Keratinocyte (primary cell): ENCODE measurements around the gene SEBOX. TPM values are rescaled to one million over a fixed set of nuclear protein-coding genes. Genes with fewer than 3 reads are reported as not detected.

Source experiments
- DNase-seq: peaks from one replicate; pipeline ENCODE4 v3.0.0-alpha.2; 2011; ENCODE audit warnings: low read depth, missing footprints, low spot score
- FAIRE-seq: peaks from 2 replicates; lab custom pipeline; 2011; peaks lifted over from hg19 to GRCh38; lab: Jason Lieb, UNC
- H2AFZ ChIP-seq: 2 replicates; pipeline ENCODE4 v1.6.0; 2012; ENCODE audit warnings: low read length, control low read depth, inconsistent platforms; ENCODE audit not compliant: control insufficient read depth
- H3K27ac ChIP-seq: 2 replicates; pipeline ENCODE4 v1.5.1; 2011; ENCODE audit warnings: low read length; ENCODE audit not compliant: control insufficient read depth, insufficient read depth
- H3K27me3 ChIP-seq: 3 replicates; pipeline ENCODE4 v1.6.0; 2011; ENCODE audit warnings: low read length; ENCODE audit not compliant: control insufficient read depth, insufficient read depth; ENCODE audit errors: extremely low read depth
- H3K36me3 ChIP-seq, 2 experiments: 2 replicates in 1 of 2; 3 replicates in 1 of 2; pipeline ENCODE4 v1.5.1; 2011; ENCODE audit warnings: low read length in 2 of 2, mild to moderate bottlenecking in 1 of 2; ENCODE audit not compliant: control insufficient read depth in 2 of 2, insufficient read depth in 2 of 2; ENCODE audit errors: extremely low read depth in 1 of 2
- H3K4me1 ChIP-seq: 3 replicates; pipeline ENCODE4 v1.5.1; 2011; ENCODE audit warnings: low read length; ENCODE audit not compliant: control insufficient read depth, insufficient read depth; ENCODE audit errors: extremely low read depth
- H3K4me2 ChIP-seq: 3 replicates; pipeline ENCODE4 v1.6.0; 2011; ENCODE audit warnings: low read depth, low read length; ENCODE audit not compliant: control insufficient read depth, insufficient read depth; ENCODE audit errors: extremely low read depth
- H3K4me3 ChIP-seq, 3 experiments: fragments of 200-600 bp in 1 of 3; sonication (generic) in 1 of 3; 2 replicates in 2 of 3; 3 replicates in 1 of 3; pipeline ENCODE4 v1.5.1; 2011 to 2016; ENCODE audit warnings: low read length in 3 of 3, mild to moderate bottlenecking in 3 of 3, control low read depth in 2 of 3, inconsistent platforms in 1 of 3, low read depth in 1 of 3, mixed read lengths in 1 of 3, mixed run types in 1 of 3, moderate library complexity in 1 of 3; ENCODE audit not compliant: control insufficient read depth in 2 of 3, insufficient read depth in 2 of 3; ENCODE audit errors: extremely low read depth in 1 of 3
- H3K79me2 ChIP-seq: 2 replicates; pipeline ENCODE4 v1.6.0; 2012; ENCODE audit warnings: low read length; ENCODE audit not compliant: control insufficient read depth, insufficient read depth
- H3K9ac ChIP-seq: 3 replicates; pipeline ENCODE4 v1.6.0; 2011; ENCODE audit warnings: low read length; ENCODE audit not compliant: control insufficient read depth, insufficient read depth; ENCODE audit errors: extremely low read depth
- H3K9me1 ChIP-seq: 3 replicates; pipeline ENCODE4 v1.6.0; 2011; ENCODE audit warnings: low read length; ENCODE audit not compliant: control insufficient read depth, insufficient read depth; ENCODE audit errors: extremely low read depth
- H3K9me3 ChIP-seq: 2 replicates; pipeline ENCODE4 v1.5.1; 2012; ENCODE audit warnings: low read depth, low read length; ENCODE audit not compliant: control insufficient read depth
- H4K20me1 ChIP-seq: 3 replicates; pipeline ENCODE4 v1.6.0; 2011; ENCODE audit warnings: low read length; ENCODE audit not compliant: control insufficient read depth, insufficient read depth; ENCODE audit errors: extremely low read depth
- EZH2 ChIP-seq: IDR thresholded peaks from one replicate; pipeline ENCODE4 v1.6.1; 2012; ENCODE audit warnings: inconsistent platforms, mild to moderate bottlenecking, low read length, moderate library complexity
- dilution Hi-C: fragments of 300-500 bp; cut with MboI; formaldehyde crosslinking; loops from one replicate; pipeline ENCODE4 v1.7.0; 2020; ENCODE audit warnings: low sequenced_read_pairs; ENCODE audit not compliant: extremely low pct_ligation_motif_present
- polyA plus RNA-seq, 5 experiments: library from polyadenylated mRNA; depleted of rRNA in 3 of 5; stranded (reverse) in 3 of 5; stranded (forward) in 1 of 5; unstranded in 1 of 5; fragments of >200 nt; gene quantifications; 1 replicate in 1 of 5; 2 replicates in 3 of 5; 3 replicates in 1 of 5; pipeline versions ENCODE4 v1.2.1 to v1.2.3, GENCODE V29; 2011 to 2012; ENCODE audit warnings: missing spikeins in 2 of 5, low read depth in 1 of 5, low replicate concordance in 1 of 5
- TF ChIP-seq, protein P1 (sequence below), 3 experiments: IDR thresholded peaks in 1 of 3; conservative IDR thresholded peaks in 1 of 3; optimal IDR thresholded peaks in 1 of 3; 2 replicates in 2 of 3; 3 replicates in 1 of 3; pipeline versions ENCODE3 to v1.5.1; 2011; ENCODE audit warnings: low read length in 3 of 3, mild to moderate bottlenecking in 3 of 3, moderate library complexity in 2 of 3, control low read depth in 1 of 3, inconsistent platforms in 1 of 3; ENCODE audit not compliant: insufficient read depth in 2 of 3; ENCODE audit errors: extremely low read depth in 1 of 3

The SEBOX gene
- polyA plus RNA-seq, 1 donor (not counting 4 experiments of a cell fraction or from before 2014, with no cell fraction given) = not detected

DNA sequence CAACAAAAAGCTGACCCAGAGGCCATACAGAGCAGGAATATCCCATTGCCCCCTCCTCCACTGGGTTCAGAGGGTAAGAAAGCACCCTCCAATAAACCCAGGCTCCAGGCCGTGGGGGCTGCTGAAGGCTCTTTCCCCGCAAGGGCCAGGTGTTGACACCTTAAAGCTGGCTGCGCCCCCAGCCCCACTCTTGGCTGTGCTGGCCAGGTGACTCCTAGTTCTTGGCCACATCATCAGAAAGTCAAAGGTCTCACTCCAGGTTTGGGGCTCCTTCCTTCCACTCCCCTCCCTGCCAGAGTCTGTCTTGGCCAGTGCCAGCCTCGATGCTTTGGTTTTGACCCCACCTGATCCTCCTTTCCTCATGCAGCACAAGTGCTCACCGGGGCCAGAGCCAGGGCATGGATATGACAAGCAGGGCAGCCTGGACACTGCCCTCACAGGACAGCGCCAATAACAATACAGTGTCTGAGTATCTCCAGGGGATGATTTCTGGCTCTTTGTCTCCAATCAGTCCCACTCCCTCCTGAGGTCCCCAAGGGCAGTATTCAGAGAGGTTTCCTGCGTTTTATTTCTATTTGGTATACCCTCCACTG is 32.8 kb upstream of the SEBOX start:
- no peak for TF ChIP-seq EZH2
- TF ChIP-seq, protein P1, sequence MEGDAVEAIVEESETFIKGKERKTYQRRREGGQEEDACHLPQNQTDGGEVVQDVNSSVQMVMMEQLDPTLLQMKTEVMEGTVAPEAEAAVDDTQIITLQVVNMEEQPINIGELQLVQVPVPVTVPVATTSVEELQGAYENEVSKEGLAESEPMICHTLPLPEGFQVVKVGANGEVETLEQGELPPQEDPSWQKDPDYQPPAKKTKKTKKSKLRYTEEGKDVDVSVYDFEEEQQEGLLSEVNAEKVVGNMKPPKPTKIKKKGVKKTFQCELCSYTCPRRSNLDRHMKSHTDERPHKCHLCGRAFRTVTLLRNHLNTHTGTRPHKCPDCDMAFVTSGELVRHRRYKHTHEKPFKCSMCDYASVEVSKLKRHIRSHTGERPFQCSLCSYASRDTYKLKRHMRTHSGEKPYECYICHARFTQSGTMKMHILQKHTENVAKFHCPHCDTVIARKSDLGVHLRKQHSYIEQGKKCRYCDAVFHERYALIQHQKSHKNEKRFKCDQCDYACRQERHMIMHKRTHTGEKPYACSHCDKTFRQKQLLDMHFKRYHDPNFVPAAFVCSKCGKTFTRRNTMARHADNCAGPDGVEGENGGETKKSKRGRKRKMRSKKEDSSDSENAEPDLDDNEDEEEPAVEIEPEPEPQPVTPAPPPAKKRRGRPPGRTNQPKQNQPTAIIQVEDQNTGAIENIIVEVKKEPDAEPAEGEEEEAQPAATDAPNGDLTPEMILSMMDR (optimal IDR thresholded peaks at IDR 0.05 in 1 of 3, IDR thresholded peaks at IDR 0.05 in 1 of 3, conservative IDR thresholded peaks at IDR 0.05 in 1 of 3; ENCODE audit: extremely low read depth in 1 of 3, insufficient read depth in 2 of 3, low read length in 3 of 3) = no peak
- Histone ChIP-seq H3K36me3 (no peaks in the 10 kb centered on the region), H3K4me2 (no peak overlapping the region), H3K4me1 (peaks cover 19% of the 10 kb centered on the region), H3K4me3 (no peak overlapping the region), H2AFZ (no peak overlapping the region), H4K20me1 (no peaks in the 10 kb centered on the region), H3K9ac (no peak overlapping the region), H3K27me3 (no peaks in the 10 kb centered on the region), H3K27ac (no peak overlapping the region), H3K9me1 (no peaks in the 10 kb centered on the region), H3K9me3 (no peaks in the 10 kb centered on the region), H3K79me2 (no peaks in the 10 kb centered on the region)
- DNase-seq (no peak), FAIRE-seq (no peak)
- dilution Hi-C loops = no loop called here

DNA sequence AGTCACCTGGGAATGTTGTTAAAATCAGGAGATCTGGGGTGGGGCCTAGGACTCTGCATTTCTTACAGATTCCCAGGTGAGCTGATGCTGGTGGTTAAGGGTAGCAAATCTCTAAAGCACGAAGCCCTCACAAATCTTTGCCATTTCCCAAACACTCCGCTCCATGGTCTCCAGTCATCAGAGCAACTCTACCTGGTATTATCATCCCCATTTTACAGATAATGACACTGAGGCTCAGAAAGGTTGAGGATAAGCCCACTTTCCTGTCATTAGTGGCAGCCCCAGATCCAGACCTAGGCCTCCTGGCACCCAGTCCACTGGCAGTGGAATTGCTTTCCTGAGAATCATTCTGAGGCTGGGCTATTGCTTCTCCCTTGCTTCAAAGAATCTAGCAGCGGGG is 32.3 kb upstream of the SEBOX start:
- no peak for DNase-seq

More for the DNA sequence above, 32.3 kb upstream of the SEBOX start:
- Histone ChIP-seq H3K9me3 (no peaks in the 10 kb centered on the region), H3K27me3 (no peaks in the 10 kb centered on the region), H3K9ac (no peak overlapping the region), H3K36me3 (no peaks in the 10 kb centered on the region), H3K9me1 (no peaks in the 10 kb centered on the region), H4K20me1 (no peaks in the 10 kb centered on the region), H3K4me2 (no peak overlapping the region), H3K4me1 (peaks cover 18% of the 10 kb centered on the region), H2AFZ (no peak overlapping the region), H3K79me2 (no peaks in the 10 kb centered on the region), H3K27ac (no peak overlapping the region), H3K4me3 (no peak overlapping the region)
- TF ChIP-seq EZH2 = no peak
- TF ChIP-seq, protein P1 (optimal IDR thresholded peaks at IDR 0.05 in 1 of 3, IDR thresholded peaks at IDR 0.05 in 1 of 3, conservative IDR thresholded peaks at IDR 0.05 in 1 of 3; ENCODE audit: extremely low read depth in 1 of 3, insufficient read depth in 2 of 3, low read length in 3 of 3) = no peak
- no peak for FAIRE-seq
- dilution Hi-C loops = no loop called here
